Type B pancreatic cell (in vitro differentiated cells): ENCODE data around the gene ISLR. TPM values are rescaled to one million over a fixed set of nuclear protein-coding genes. Genes with fewer than 3 reads are reported as not detected.

Source experiments
- DNase-seq: peaks from one replicate; pipeline ENCODE4 v3.0.0; 2021; ENCODE audit warnings: mixed read lengths; ENCODE audit not compliant: unreplicated experiment; ENCODE audit errors: extremely low spot score
- H3K27ac Mint-ChIP-seq: 2 replicates; pipeline ENCODE4 v1.8.0; 2021; ENCODE audit warnings: mild to moderate bottlenecking, mixed read lengths
- H3K27me3 Mint-ChIP-seq: 2 replicates; pipeline ENCODE4 v1.8.0; 2021; ENCODE audit warnings: mixed read lengths
- H3K36me3 Mint-ChIP-seq: 2 replicates; pipeline ENCODE4 v1.8.0; 2021; ENCODE audit warnings: mixed read lengths
- H3K4me1 Mint-ChIP-seq: one replicate; pipeline ENCODE4 v1.8.0; 2021; ENCODE audit warnings: mixed read lengths; ENCODE audit not compliant: unreplicated experiment
- H3K4me3 Mint-ChIP-seq: 2 replicates; pipeline ENCODE4 v1.8.0; 2021; ENCODE audit warnings: mild to moderate bottlenecking, mixed read lengths
- H3K9me3 Mint-ChIP-seq: 2 replicates; pipeline ENCODE4 v1.8.0; 2021; ENCODE audit warnings: mixed read lengths
- CTCF ChIP-seq: fragments of 200-600 bp; sonication (generic); conservative IDR thresholded peaks from 2 replicates; pipeline ENCODE4 v1.5.0; 2021; ENCODE audit warnings: antibody characterized with exemption, mild to moderate bottlenecking
- long read RNA-seq: library from polyadenylated mRNA; unstranded; transcript quantifications from one replicate; pipeline ENCODE4 v2.0.0, GENCODE V29; 2020
- total RNA-seq: library from RNA; stranded (reverse); gene quantifications from 2 replicates; pipeline ENCODE4 v1.2.1, GENCODE V29; 2021; ENCODE audit warnings: low replicate concordance

Gene ISLR
- 0.24 and 41.6 TPM in 2 replicates for total RNA-seq
- long read RNA-seq: 0 reads

- Mint-ChIP-seq H3K9me3 (no peaks in the 10 kb centered on the region), H3K27me3 (peaks cover 27% of the 10 kb centered on the region), H3K27ac (peak within 1 kb of the TSS; percentile 22), H3K4me1 (peaks cover 62% of the 10 kb centered on the region), H3K36me3 (no peaks in the 10 kb centered on the region), H3K4me3 (peak within 1 kb of the TSS; percentile 14)
- no peak for TF ChIP-seq CTCF
- no peak for DNase-seq
These were observed at the start of gene ISLR for GRCh38 chr15:74173380-74174218. Gene ISLR (plus strand): TSS chr15:74173710. CDS start chr15:74174859, 1,149 bp downstream.

GRCh38 chr15:74124196-74124595, 49.3 kb upstream of the ISLR start:
- no peak overlapping the region for H3K4me3 Mint-ChIP-seq
- no peak for DNase-seq
- H3K9me3 Mint-ChIP-seq: no peaks in the 10 kb centered on the region
- H3K36me3 Mint-ChIP-seq: no peaks in the 10 kb centered on the region
- H3K27me3 Mint-ChIP-seq: peaks cover 74% of the 10 kb centered on the region
- H3K27ac Mint-ChIP-seq: no peak overlapping the region
- no peak for TF ChIP-seq CTCF
- H3K4me1 Mint-ChIP-seq: peaks cover 17% of the 10 kb centered on the region

- no peaks in the 10 kb centered on the region for H3K36me3 Mint-ChIP-seq
- TF ChIP-seq CTCF: no peak
- DNase-seq: no peak
- peaks cover 17% of the 10 kb centered on the region for H3K4me1 Mint-ChIP-seq
- no peaks in the 10 kb centered on the region for H3K9me3 Mint-ChIP-seq
- H3K27ac Mint-ChIP-seq: no peak overlapping the region
- H3K27me3 Mint-ChIP-seq: peaks cover 80% of the 10 kb centered on the region
- H3K4me3 Mint-ChIP-seq: no peak overlapping the region
These were observed 48.8 kb upstream of the ISLR start for GRCh38 chr15:74124759-74125158.

- peaks cover 12% of the 10 kb centered on the region for H3K36me3 Mint-ChIP-seq
- peak; percentile 97 for DNase-seq
- no peaks in the 10 kb centered on the region for H3K9me3 Mint-ChIP-seq
- peaks cover 25% of the 10 kb centered on the region for H3K4me1 Mint-ChIP-seq
- peak overlapping the region; percentile 87 for H3K4me3 Mint-ChIP-seq
- H3K27ac Mint-ChIP-seq: no peak overlapping the region
- peaks cover 89% of the 10 kb centered on the region for H3K27me3 Mint-ChIP-seq
- peak; percentile 100 for TF ChIP-seq CTCF
These were observed 46.1 kb upstream of the ISLR start for GRCh38 chr15:74127255-74127953.

- peak overlapping the region; percentile 91 for H3K4me3 Mint-ChIP-seq
- TF ChIP-seq CTCF: no peak
- peaks cover 12% of the 10 kb centered on the region for H3K36me3 Mint-ChIP-seq
- H3K9me3 Mint-ChIP-seq: no peaks in the 10 kb centered on the region
- peaks cover 22% of the 10 kb centered on the region for H3K4me1 Mint-ChIP-seq
- peaks cover 90% of the 10 kb centered on the region for H3K27me3 Mint-ChIP-seq
- no peak overlapping the region for H3K27ac Mint-ChIP-seq
- no peak for DNase-seq
These were observed 45.3 kb upstream of the ISLR start for GRCh38 chr15:74127954-74128784.
